Tibial nerve (tissue), 4 donors: ENCODE data around the gene USP48. TPM values are rescaled to one million over a fixed set of nuclear protein-coding genes. Genes with fewer than 3 reads are reported as not detected.

Experiments
- DNase-seq, 2 donors: peaks; one replicate each; pipeline ENCODE4 v3.0.0-alpha.2; 2019; ENCODE audit warnings: low spot score in 2 of 2
- H3K27ac ChIP-seq, 4 donors: fragments of 200-600 bp; sonication (generic) in 3 of 4; one replicate each; pipeline ENCODE4 v1.5.1; 2017 to 2019; ENCODE audit warnings: mild to moderate bottlenecking in 1 of 4
- H3K27me3 ChIP-seq, 2 donors: fragments of 200-600 bp; sonication (generic) in 1 of 2; one replicate each; pipeline versions ENCODE4 v1.5.1 to v1.6.0; 2017 to 2019
- H3K36me3 ChIP-seq, 3 donors: fragments of 200-600 bp; sonication (generic); one replicate each; pipeline ENCODE4 v1.5.1; 2018 to 2019
- H3K4me1 ChIP-seq, 4 donors: fragments of 200-600 bp; sonication (generic) in 3 of 4; one replicate each; pipeline ENCODE4 v1.5.1; 2017 to 2019
- H3K4me3 ChIP-seq, 4 donors: fragments of 200-600 bp; sonication (generic) in 3 of 4; one replicate each; pipeline ENCODE4 v1.5.1; 2017 to 2019; ENCODE audit warnings: mild to moderate bottlenecking in 1 of 4, moderate library complexity in 1 of 4
- H3K9me3 ChIP-seq, 4 donors: fragments of 200-600 bp; sonication (generic) in 3 of 4; one replicate each; pipeline ENCODE4 v1.5.1; 2017 to 2019
- EP300 ChIP-seq, 2 donors: sonication (generic); formaldehyde crosslinking; IDR thresholded peaks; one replicate each; pipeline ENCODE4 v1.6.1; 2017; ENCODE audit warnings: antibody characterized with exemption in 2 of 2, mild to moderate bottlenecking in 1 of 2
- POLR2A ChIP-seq, 2 donors: fragments of 450-650 bp; IDR thresholded peaks; one replicate each; pipeline ENCODE4 v1.6.1; 2017; ENCODE audit warnings: antibody characterized with exemption in 2 of 2, mild to moderate bottlenecking in 2 of 2, moderate library complexity in 2 of 2
- WGBS, 2 donors: methylation state at CpG; one replicate each; pipeline ENCODE4 v1.1.5; 2018; 5-methylcytosine and 5-hydroxymethylcytosine counted together
- total RNA-seq, 4 donors: library from RNA; depleted of rRNA; stranded (reverse); fragments of >200 nt; gene quantifications; one replicate each; pipeline ENCODE4 v1.1.0, GENCODE V29; 2016
- TF ChIP-seq, protein P1 (sequence below), 5 experiments: fragments of 200-600 bp in 3 of 5; fragments of 450-650 bp in 2 of 5; sonication (generic) in 3 of 5; IDR thresholded peaks; one replicate each; pipeline ENCODE4 v1.5.1; 2016 to 2019; ENCODE audit warnings: antibody characterized with exemption in 5 of 5, mild to moderate bottlenecking in 3 of 5, moderate library complexity in 2 of 5

USP48 gene
- total RNA-seq, 4 donors from 2014 or later: 51.1 to 65.9 (median 58.7) TPM

GRCh38 chr1:21669258-21670058 lies 113.5 kb downstream of the USP48 start, which contains the start of gene RAP1GAP:
TSS of gene RAP1GAP (minus strand) at chr1:21669357. CDS start at chr1:21620032, 49,325 bp downstream.
- DNase-seq: no peak
- WGBS, 2 donors: 0 to 1% methylated on average over 7 to 51 of the region's 64 CpGs

DNA sequence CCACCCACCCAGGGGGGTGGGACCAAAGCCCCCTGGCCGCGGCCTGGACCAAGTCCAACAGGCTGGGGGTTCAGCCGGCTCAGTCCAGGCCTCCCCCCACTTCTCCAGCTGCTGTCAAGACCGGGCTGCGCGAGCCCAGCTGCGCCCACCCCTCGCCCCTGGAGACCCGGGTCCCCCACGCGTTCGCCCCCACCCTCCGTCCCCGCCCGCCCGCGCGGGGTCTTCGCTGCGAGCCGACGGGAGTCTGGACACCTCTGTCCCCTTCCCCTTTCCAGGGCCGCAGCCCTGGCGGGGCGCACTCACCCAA lies 114.0 kb downstream of the USP48 start:
- DNase-seq: no peak
- H3K27ac ChIP-seq: no peak overlapping the region
- no peaks in the 10 kb centered on the region for H3K36me3 ChIP-seq
- H3K9me3 ChIP-seq: no peaks in the 10 kb centered on the region
- peaks cover 0 to 53% (median 28%) of the 10 kb centered on the region in 4 donors for H3K4me1 ChIP-seq
- H3K4me3 ChIP-seq: peak overlapping the region; percentile 22 to 38 (median 32)
- TF ChIP-seq, protein P1, sequence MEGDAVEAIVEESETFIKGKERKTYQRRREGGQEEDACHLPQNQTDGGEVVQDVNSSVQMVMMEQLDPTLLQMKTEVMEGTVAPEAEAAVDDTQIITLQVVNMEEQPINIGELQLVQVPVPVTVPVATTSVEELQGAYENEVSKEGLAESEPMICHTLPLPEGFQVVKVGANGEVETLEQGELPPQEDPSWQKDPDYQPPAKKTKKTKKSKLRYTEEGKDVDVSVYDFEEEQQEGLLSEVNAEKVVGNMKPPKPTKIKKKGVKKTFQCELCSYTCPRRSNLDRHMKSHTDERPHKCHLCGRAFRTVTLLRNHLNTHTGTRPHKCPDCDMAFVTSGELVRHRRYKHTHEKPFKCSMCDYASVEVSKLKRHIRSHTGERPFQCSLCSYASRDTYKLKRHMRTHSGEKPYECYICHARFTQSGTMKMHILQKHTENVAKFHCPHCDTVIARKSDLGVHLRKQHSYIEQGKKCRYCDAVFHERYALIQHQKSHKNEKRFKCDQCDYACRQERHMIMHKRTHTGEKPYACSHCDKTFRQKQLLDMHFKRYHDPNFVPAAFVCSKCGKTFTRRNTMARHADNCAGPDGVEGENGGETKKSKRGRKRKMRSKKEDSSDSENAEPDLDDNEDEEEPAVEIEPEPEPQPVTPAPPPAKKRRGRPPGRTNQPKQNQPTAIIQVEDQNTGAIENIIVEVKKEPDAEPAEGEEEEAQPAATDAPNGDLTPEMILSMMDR (IDR thresholded peaks at IDR 0.05): no peak
- TF ChIP-seq EP300 (IDR thresholded peaks at IDR 0.05) (no peak), POLR2A (IDR thresholded peaks at IDR 0.05) (no peak)
- 0 to 1% methylated on average over 5 to 19 of the region's 25 CpGs for WGBS, 2 donors
- H3K27me3 ChIP-seq: peaks cover 0 to 56% of the 10 kb centered on the region in 2 donors

More at GRCh38 chr1:21669258-21670058, 113.5 kb downstream of the USP48 start, which contains the start of gene RAP1GAP:
- Histone ChIP-seq H3K27ac (no peak within 1 kb of the TSS), H3K27me3 (peaks cover 0 to 56% of the 10 kb centered on the region in 2 donors), H3K36me3 (no peaks in the 10 kb centered on the region), H3K4me3 (peak within 1 kb of the TSS; percentile 22 to 38 (median 32)), H3K9me3 (no peaks in the 10 kb centered on the region), H3K4me1 (peaks cover 0 to 55% (median 28%) of the 10 kb centered on the region in 4 donors)
- TF ChIP-seq POLR2A (IDR thresholded peaks at IDR 0.05): no peak
- TF ChIP-seq EP300 (IDR thresholded peaks at IDR 0.05): no peak
- TF ChIP-seq, protein P1 (IDR thresholded peaks at IDR 0.05): no peak

GRCh38 chr1:21668232-21668950 lies 114.6 kb downstream of the USP48 start:
- H3K27me3 ChIP-seq: peaks cover 0 to 58% of the 10 kb centered on the region in 2 donors
- peaks cover 0 to 48% (median 23%) of the 10 kb centered on the region in 4 donors for H3K4me1 ChIP-seq
- H3K27ac ChIP-seq: no peak overlapping the region
- no peak for DNase-seq
- H3K4me3 ChIP-seq: peak overlapping the region in 1 of 4 donors; percentile 38
- H3K36me3 ChIP-seq: no peaks in the 10 kb centered on the region
- 14 to 19% methylated on average over 28 to 31 of the region's 33 CpGs for WGBS, 2 donors
- TF ChIP-seq, protein P1 (IDR thresholded peaks at IDR 0.05): no peak
- TF ChIP-seq POLR2A (IDR thresholded peaks at IDR 0.05): no peak
- no peak for TF ChIP-seq EP300 (IDR thresholded peaks at IDR 0.05)
- H3K9me3 ChIP-seq: no peaks in the 10 kb centered on the region

GRCh38 chr1:21667348-21668231 lies 115.4 kb downstream of the USP48 start:
- H3K4me3 ChIP-seq: no peak overlapping the region
- no peaks in the 10 kb centered on the region for H3K36me3 ChIP-seq
- H3K9me3 ChIP-seq: no peaks in the 10 kb centered on the region
- H3K27ac ChIP-seq: no peak overlapping the region
- TF ChIP-seq, protein P1 (IDR thresholded peaks at IDR 0.05): no peak
- TF ChIP-seq EP300 (IDR thresholded peaks at IDR 0.05) (no peak), POLR2A (IDR thresholded peaks at IDR 0.05) (no peak)
- H3K27me3 ChIP-seq: peaks cover 0 to 66% of the 10 kb centered on the region in 2 donors
- H3K4me1 ChIP-seq: peaks cover 0 to 40% (median 15%) of the 10 kb centered on the region in 4 donors
- DNase-seq: no peak
- 81 to 88% methylated on average over 9 to 11 of the region's 11 CpGs for WGBS, 2 donors
